GM18508 (cell line): ENCODE measurements around the gene LIN7A.
"Not testable (repeated sequence)": the region's sequence is repeated elsewhere in the genome, so short reads cannot be mapped to it uniquely, and the experiment has no call there.

Experiments used
- ATAC-seq: cut with Tn5 transposase; IDR thresholded peaks from one replicate; pipeline ENCODE4 v1.9.1; 2021; ENCODE audit warnings: moderate number of reproducible peaks; ENCODE audit not compliant: insufficient read depth, unreplicated experiment

LIN7A gene

DNA sequence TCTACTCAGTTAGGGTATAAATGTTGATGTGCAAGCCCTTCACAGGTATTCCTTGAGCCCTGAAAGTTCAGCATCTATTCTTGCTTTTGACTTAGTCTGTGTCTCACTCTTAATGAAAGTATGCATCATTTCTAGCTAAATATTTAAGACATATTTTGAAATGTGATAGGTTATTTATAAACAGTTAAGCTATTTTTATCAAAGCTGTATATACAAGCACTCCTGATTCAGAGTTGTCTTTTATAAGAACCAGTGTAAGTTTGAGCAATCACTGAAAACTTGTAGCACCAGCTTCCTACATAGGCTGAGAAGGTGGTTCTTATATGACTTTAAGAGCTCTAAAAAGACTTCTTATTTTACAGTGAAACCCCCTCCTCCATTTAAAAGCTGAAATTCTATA is 122.4 kb downstream of the LIN7A start:
- no peak for ATAC-seq

- no peak for ATAC-seq
Measured at GRCh38 chr12:80814453-80814852, 123.3 kb downstream of the LIN7A start.

GRCh38 chr12:80813820-80814219 is 123.9 kb downstream of the LIN7A start:
- ATAC-seq = peak; percentile 33

DNA sequence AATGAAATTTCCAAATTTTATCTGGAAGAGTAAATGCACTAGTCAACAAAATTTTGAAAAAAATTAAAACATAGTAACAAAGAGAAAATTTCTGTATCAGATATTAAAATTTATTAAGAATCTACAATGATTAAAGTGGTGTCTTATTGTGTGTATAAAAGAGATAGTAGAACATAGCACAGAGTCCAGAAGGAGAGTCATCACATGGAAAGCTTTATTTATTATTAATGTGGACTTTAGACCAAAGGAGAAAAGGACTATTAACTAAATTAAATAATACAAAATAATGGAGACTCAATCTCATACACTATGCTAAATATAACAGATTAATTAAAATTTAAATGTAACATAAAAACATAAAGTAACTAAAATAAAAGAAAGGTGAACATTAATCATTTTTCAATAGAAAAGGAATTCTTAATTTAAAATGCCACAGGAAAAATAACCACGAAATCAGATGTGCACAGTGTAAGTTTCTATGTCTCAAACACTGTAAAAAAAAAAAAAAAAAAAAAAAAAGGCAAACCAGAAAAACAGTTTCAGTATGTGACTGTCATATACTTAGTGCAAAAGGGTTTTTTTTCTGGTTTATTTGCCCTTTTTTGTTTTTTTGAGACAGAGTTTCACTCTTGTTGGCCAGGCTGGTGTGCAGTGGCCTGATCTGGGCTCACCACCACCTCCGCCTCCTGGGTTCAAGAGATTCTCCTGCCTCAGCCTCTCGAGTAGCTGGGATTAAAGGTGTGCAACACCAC is 125.6 kb downstream of the LIN7A start:
- no peak for ATAC-seq

DNA sequence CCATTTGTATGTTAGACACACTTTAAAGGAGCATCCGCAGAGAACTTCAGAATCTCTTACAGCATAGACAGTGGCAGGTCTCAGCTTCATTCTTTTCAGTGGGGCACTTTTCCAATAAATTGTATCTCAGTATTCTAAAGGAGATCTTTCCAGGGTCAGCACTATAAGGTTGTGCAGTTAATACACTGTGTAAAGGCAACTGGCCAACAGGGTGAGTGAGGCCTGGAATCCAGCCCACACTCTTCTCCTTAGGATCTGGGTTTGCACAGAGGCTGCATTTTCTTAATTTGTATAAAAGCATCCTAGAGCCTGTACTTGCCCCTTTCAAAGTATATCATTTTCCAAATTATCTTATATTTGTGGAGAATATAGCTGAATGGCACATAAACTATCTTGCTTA is 126.9 kb downstream of the LIN7A start:
- no peak for ATAC-seq

DNA sequence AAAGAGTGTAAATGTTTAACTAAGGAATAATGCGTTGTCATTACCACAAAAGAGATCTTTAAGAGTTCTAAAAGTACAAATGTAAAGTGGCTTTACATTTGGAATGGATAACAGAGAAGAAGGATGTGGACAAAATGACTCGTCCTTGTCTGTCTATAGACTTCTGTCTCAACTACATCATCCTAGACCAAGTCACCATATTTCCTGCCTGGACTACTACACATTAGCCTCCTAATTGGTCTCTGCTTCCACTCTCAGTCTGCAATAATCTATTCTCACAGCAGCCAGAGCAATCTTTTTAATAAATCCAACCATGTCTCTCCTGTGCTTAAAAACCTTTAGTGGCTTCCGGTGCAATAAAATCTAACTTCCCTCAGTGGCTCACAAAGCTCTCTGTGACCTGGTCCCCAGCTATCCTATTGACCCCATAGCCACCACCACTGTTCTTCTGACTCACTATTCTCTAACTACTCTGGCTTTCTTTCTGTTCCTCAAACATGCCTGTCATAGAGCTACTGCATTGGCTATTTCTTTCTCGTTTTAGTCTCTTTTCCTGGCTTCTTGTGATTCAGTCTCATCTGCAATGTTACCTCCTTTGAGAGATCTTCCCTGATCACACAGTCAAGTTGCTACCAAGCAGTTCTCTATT is 130.0 kb downstream of the LIN7A start:
- peak; percentile 91 for ATAC-seq

- ATAC-seq = no peak
Measured at GRCh38 chr12:80805106-80805505, 132.6 kb downstream of the LIN7A start.

GRCh38 chr12:80802652-80803400 is 134.9 kb downstream of the LIN7A start:
- peak; percentile 84 for ATAC-seq

- ATAC-seq = no peak
Measured at GRCh38 chr12:80798281-80798680, 139.5 kb downstream of the LIN7A start.

DNA sequence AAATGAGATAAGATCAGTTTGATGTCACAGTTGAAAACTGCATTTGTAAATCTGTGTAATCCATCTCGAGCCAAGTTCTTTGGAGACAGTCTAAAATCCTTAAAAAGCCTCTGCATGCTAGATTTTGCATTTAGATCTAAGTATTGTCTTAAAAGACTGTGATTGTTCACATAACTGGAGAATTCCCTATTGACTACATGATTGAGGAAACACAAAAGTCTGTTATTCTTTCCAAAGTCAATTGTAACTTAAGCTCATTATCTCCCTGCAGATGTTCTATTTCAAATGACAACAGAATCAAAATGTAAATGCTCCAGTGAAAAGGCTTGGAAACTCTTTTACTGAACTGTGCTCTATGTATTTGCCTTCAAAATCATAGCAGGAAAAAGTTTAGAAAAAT is 143.2 kb downstream of the LIN7A start:
- no peak for ATAC-seq

GRCh38 chr12:80792861-80793260 is 144.9 kb downstream of the LIN7A start:
- ATAC-seq = no peak

GRCh38 chr12:80791863-80792262 is 145.9 kb downstream of the LIN7A start:
- ATAC-seq = no peak

GRCh38 chr12:80788407-80788806 is 149.3 kb downstream of the LIN7A start:
- ATAC-seq = not testable (repeated sequence)

- not testable (repeated sequence) for ATAC-seq
Measured at GRCh38 chr12:80782963-80783470, 154.7 kb downstream of the LIN7A start.

DNA sequence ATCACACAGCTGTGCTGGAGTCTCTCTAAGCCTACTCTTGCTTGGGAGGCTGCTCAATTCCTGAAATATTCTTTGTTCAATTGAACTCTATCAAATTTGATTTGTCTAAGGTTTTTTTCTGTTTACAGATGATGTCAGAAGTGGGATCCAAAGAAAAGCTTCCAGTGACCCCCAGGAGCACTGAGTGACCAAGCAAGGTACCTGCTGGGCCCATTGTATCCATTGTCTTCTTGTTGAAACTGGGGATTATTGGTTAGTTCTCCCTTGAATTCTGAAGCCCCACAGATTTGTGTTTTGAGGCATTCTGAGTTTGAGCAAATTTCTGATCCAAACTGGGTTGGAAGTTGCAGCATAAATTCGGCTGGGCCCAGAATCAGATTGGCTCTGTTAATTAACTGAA is 156.4 kb downstream of the LIN7A start:
- ATAC-seq = no peak

- no peak for ATAC-seq
Measured at GRCh38 chr12:80780746-80781145, 157.0 kb downstream of the LIN7A start.

GRCh38 chr12:80778005-80778541 is 159.7 kb downstream of the LIN7A start:
- peak; percentile 98 for ATAC-seq

GRCh38 chr12:80777587-80777986 is 160.1 kb downstream of the LIN7A start:
- no peak for ATAC-seq

DNA sequence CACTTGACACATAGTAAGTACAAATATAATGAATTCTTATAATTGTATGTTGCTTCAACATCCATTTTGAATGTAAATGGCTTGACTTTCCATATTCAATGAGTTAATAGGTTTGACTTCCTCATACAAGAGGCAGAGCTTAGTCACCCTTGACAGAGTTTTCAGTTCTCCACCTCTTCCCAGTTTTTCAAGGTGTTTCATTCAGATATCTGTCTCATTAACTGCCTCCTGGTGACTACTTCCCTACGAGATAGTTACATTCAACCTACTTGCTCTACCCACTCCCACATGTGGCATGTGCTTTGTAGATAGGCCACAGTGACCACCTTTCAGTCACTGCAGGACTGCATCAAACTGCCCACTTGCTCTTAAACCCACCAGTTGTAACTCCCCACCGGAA is 161.0 kb downstream of the LIN7A start:
- no peak for ATAC-seq

GRCh38 chr12:80770958-80771357 is 166.8 kb downstream of the LIN7A start:
- no peak for ATAC-seq
